HG02884 (cell line): ENCODE measurements around the gene USF2.
A peak's percentile ranks its signal among the peaks of the same experiment; 100 is the strongest.

ENCODE experiments used
- ATAC-seq: cut with Tn5 transposase; IDR thresholded peaks from one replicate; pipeline ENCODE4 v1.9.1; 2021; ENCODE audit warnings: mild to moderate bottlenecking, moderate library complexity; ENCODE audit not compliant: unreplicated experiment

Gene USF2

DNA sequence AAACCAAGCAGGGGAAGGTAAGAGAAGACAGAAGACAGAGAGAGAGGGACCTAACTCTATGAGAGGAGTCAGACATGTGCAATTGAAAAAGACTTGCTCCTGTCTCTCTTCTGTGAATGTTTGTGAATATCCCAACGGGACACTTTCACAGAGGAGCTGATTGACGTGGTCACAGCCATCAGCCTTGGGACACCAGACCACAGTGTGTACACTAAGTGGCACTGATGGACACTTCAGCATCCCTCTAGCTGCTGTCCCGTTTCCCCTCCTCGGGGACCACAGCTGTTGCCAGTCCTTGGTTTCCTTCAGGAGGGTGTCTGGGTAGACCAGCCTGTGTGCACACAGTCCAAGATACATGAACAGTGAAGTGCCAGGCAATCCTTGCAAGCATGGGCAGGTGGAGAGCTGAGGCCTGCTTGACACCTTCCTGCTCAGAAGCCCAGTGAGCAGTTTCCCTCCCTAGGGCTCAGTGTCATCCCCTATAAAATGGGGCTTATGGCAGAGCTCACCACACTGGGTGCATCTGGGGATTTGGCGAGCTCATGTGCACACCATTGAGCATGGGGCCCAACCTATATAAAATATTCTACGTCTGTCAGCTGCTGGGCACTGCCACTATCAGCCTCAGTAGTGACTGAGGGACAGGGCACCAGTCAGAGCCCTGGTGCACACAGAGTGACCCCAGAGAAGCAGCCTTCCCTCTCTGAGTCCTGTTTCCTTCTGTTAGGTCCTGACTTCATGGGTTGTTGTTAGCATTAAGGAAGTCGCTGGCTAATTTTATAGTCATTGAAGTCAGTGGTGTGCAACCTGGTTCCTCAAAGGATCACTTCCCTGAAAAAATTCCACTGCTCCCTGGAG, 4.3 kb upstream of the USF2 start:
- ATAC-seq = no peak

DNA sequence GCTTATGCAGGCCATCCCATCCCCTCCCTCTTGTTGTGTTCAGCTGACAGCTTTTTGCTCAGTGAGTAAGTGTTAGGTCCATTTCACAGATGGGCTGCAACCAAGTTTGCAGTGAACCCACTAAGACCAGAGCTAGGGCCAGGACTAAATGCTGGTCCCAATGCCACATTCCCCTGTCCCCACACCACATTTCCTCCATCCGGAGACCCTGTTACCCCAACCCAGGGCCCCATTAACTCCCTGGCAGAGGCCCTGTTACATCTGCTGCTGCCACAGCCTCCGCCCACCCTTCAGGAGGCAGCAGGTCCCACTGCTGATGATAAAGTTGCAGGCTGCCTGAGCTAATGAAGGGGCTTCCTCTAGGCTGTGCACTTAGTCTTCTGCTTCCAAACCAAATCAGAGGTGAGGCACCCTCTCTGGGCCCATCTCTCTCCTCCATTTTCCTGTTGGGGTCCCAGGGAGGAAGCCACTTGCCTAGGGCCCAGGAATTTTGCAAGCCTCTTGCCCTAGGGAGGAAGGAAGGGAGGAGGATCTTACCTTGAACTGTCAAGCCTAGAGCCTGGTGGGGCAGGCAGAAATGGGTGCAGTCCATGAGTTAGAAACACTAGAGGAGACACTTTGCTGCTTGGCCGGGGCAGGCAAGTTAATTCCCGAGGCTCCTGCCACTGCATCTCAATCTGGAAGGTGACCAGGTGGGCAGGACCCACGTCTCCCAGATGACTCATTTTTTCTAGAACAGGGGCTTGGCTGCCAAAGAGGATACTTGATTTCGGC, 3.4 kb upstream of the USF2 start:
- ATAC-seq = no peak

DNA sequence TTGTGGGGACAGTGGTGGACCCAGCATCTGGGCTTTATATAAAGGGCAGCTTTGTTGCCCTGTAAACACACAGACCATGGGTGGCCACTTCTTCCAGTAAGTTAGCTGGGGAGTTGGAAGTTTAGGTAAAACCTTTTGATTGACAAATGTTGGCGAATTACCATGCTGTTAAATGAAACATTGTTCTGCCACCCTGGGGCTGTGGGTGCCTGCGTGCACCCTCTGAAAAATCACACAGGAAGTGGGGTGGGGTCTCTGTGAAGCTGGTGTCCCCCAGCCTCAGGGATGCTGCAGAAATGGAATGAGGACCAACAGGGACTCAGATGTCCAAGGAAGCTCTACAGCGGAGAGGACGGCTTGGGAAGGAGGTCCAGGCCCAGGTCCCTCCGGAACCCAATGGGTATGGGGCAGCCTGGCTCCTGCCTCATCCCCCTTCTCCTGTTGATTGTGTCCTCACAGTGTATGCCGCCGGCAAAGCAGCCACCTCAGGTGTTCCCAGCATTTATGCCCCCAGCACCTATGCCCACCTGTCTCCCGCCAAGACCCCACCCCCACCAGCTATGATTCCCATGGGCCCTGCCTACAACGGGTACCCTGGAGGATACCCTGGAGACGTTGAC, 2.8 kb upstream of the USF2 start:
- no peak for ATAC-seq

DNA sequence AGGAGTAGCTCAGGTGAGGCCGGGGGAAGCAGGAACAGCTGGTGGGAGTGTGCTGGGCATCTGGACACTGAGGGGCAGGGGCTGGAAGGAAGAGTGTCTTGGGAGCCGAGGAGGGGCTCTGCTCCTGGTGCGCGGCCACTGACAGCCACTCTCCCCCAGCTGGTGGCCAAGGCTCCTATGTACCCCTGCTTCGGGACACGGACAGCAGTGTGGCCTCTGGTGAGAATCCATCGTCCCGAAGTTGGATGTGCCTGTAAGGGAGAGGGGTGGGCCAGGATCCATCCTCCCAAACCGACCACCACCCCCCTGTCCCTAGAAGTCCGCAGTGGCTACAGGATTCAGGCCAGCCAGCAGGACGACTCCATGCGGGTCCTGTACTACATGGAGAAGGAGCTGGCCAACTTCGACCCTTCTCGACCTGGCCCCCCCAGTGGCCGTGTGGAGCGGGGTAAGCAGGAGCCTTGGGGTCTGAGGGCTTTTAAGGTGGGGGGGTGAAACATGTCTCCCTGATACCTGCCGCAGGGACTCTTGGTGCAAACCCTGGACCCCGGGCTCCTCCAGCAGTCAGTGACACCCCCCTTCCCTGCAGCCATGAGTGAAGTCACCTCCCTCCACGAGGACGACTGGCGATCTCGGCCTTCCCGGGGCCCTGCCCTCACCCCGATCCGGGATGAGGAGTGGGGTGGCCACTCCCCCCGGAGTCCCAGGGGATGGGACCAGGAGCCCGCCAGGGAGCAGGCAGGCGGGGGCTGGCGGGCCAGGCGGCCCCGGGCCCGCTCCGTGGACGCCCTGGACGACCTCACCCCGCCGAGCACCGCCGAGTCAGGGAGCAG, 2.0 kb upstream of the USF2 start:
- no peak for ATAC-seq

DNA sequence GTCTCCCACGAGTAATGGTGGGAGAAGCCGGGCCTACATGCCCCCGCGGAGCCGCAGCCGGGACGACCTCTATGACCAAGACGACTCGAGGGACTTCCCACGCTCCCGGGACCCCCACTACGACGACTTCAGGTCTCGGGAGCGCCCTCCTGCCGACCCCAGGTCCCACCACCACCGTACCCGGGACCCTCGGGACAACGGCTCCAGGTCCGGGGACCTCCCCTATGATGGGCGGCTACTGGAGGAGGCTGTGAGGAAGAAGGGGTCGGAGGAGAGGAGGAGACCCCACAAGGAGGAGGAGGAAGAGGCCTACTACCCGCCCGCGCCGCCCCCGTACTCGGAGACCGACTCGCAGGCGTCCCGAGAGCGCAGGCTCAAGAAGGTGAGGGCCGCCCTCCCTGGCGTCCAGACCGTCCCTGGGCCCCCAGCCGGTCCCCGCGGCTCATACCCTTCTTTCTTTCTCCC, 1.4 kb upstream of the USF2 start:
- no peak for ATAC-seq

DNA sequence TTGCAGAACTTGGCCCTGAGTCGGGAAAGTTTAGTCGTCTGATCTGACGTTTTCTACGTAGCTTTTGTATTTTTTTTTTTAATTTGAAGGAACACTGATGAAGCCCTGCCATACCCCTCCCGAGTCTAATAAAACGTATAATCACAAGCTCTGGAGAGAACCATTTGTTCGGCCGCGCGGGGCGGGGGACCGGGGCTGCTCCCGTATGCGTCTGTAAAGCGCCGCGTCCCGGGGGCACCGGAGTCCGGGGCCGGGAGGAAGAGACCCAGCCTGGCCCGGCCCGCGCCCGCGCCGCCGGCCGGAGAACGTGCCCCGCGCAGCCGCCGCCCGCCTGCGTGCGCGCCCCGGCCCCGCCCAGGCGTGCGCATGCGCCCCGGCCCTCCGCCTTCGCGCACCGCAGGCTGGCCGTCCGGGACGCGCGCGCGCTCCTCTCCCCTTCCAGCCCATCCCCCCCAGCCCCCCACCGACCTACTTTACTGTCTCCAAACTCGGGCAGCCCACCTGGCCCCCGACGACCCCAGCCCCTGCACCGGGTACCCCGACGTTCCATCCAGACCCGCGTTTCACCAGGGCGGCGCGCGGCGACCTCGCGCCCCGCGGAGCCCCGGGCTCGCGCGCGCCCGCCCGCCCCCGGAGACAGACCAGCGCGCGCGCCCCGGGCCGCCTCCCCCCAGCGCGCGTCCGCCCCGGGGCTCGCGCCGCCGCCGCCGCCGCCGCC, 785 bp upstream of the USF2 start:
- ATAC-seq = peak; percentile 41

DNA sequence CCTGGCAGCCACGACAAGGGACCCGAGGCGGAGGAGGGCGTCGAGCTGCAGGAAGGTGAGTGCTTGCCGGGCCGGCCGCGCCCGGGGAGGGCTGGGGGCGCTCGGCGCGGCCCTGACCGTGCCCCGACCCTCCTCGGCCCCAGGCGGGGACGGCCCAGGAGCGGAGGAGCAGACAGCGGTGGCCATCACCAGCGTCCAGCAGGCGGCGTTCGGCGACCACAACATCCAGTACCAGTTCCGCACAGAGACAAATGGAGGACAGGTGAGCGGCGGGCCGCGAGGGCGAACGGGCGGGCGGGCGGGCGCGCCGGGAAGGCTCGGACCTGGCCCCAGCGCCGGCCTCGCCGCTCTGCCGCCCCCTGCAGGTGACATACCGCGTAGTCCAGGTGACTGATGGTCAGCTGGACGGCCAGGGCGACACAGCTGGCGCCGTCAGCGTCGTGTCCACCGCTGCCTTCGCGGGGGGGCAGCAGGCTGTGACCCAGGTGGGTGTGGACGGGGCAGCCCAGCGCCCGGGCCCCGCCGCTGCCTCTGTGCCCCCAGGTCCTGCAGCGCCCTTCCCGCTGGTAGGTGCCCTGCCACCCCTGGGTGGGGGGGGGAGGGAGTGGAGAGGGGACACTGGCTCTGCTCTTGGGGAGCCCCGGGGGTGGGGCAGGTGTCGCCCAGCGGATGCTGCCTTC, 816 bp downstream of the USF2 start:
- ATAC-seq = peak; percentile 51

DNA sequence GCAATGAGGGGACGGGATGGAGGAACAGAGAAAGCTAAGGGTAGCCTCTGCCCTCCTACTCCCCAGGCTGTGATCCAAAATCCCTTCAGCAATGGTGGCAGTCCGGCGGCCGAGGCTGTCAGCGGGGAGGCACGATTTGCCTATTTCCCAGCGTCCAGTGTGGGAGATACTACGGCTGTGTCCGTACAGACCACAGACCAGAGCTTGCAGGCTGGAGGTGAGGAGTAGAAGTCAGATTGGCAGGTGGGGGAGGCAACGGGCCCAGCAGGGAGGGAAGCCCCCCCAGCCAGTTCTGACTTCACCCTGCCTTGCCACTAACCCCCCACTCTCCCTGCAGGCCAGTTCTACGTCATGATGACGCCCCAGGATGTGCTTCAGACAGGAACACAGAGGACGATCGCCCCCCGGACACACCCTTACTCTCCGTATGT, 1.6 kb downstream of the USF2 start:
- no peak for ATAC-seq

DNA sequence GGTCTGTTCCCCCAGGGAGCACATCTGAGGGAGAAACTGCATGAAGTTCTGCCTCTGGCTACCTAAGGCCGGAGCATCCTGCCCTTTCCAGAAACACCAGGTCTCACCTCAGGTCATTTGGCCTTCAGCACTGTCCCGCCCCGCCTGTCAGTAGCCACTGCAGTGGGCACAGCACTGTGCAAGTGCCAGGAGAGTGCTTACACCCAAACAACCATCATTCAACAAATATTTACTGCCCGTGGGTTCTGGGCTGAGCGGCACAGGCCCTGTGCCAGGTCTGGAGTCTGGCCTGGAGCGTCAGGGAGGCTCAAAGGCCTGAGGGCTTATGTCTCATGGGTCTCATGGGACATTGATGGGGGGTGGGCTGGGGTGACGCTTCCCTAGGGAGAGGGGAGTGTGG, 2.8 kb downstream of the USF2 start:
- ATAC-seq = no peak

DNA sequence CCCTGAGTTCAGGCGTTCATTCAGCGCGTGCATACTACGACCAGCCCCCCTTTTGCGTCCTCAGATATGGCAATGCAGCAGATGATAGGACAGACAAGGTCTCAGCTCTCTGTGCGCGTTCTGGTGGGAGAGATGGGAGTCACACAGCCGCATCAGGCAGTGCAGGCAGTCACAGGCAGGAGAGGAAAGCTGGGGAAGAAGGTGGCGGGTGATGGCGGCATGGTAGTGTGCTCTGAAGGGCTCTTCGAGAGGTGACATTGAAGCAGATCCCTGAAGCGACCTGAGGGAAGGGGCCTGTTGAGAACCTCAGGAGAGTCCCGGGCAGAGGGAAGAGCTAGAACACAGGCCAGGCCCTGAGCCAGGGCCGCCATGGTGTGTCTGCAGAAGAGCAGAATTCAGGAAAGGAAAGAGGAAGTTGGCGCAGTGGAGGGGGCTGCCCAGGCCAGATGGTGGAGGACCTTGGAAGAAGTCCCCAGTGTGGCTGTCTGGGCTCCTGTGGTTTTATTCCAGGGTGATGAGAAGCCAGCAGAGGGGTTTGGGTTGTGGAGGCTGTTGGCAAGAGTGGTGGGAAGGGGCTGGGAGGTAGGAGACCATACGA, 3.5 kb downstream of the USF2 start:
- ATAC-seq = no peak

DNA sequence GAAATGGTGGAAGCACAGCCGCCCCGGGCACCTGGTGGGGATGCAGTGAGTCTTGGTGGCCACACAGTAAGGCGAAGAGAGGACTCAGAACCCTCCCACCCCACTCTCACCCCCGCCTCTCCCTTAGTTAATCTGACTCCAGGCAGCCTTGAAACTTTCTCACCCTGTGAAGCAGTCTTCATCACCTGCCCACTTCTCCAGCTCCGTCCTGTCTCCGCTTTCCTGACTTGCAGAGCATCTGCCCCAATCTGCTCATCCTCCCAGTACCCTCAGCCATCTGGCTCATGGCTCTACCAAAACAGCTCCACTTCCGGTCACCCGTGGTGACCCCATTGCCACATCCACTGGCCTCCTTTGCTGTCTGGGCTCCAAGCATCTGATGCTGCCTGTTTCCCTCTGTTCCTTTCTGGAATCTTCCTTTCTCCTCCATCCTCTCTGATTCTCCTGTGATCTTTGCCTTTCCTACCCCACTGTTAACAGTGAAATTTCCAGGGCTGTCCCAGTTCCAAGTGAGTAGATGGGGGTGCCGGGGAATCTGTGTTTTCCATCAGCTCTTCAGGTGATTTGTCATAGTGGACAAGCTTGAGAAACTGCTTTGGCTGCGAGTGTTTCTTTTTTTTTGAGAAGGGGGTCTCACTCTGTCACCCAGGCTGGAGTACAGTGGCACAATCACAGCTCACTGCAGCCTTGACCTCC, 4.3 kb downstream of the USF2 start:
- no peak for ATAC-seq

DNA sequence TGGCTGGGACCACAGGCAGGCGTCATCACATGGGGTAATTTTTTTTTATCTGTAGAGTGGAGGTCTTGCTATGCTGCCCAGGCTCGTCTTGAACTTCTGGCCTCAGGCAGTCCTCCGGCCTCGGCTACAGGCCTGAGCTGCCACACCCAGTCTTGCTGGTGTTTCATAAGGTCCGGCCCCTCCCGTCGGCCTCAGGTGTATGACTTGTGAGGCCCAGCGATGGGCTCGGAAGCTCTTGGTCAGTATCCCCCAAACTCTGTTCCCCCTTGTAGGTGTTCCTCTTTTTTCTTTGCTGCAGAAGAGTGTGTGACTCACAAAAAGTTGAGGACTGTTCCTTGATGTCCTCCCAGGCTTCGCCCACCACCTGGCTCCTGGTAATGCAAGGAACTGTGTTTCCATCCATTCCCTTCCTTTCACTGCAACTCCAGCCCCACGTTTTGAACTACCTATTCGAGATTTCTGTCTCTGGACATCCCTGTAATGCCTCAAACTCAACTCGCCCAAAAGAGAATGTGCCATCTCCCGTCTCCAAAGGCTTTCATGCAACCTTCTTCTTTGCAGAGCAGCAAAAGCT, 5.0 kb downstream of the USF2 start:
- ATAC-seq = no peak

DNA sequence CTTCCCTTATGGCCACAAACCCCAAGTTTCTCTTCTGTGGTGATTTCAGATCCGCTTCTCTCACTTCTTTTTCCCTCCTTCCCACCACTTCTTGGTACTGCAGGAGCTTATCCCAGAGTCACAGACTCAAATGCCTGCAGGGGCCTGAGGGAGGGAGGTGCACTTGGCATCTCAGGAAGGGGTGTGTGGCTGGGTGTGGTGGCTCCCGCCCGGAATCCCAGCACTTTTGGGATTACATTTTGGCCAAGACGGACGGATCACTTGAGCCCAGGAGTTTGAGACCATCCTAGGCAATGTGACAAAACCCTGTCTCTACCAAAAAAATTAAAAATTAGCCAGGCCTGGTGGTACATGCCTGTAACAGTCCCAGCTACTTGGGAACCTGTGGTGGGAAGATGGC, 5.6 kb downstream of the USF2 start:
- no peak for ATAC-seq

DNA sequence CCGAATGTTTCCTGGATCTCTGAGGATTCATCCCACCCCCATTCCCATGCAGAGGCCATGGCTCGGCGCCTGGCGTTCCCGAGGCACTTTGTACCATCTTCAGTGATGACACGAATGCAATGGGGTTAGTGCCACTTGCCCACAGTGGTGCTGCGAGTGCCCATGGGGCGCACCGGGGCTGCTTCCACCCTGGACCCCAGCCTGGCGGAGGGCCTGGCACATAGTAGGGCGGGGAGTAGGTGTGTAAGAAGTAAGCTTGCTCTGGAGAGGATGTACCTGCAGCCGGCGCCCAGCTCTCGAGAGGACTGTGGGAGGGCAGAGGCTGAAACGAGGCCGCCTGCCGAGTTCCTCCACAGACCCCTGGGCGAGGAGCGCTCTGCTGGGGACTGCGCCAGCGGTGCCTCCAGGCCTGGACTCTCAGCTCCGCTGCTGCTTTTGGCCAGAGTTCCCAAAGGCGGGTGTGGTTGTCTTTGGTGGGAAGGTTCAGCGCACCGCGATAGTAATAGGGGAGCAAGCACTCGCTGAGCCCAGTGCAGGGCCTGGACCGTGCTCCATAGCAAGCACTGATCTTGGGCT, 8.0 kb downstream of the USF2 start:
- no peak for ATAC-seq

DNA sequence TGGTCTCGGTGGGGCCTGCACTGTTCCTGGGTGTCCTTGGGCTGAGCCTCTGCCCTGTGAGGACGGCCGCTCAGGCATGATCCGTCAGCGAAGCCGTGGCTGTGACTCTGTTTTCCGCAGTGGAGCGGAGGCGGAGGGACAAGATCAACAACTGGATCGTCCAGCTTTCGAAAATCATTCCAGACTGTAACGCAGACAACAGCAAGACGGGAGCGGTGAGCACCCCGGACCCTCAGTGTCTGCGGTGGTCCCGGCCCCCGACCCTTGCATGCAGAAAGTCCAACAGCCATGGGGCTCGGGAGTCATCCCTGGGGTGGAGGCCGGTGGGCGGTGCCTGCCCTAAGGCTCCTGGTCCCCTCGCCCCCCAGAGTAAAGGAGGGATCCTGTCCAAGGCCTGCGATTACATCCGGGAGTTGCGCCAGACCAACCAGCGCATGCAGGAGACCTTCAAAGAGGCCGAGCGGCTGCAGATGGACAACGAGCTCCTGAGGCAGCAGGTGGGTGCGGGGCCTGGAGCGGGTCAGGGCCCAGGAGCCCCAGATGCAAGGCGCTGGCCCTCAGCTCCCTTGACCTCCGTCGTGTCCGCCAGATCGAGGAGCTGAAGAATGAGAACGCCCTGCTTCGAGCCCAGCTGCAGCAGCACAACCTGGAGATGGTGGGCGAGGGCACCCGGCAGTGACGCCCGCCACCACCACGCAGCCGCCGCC, 10.0 kb downstream of the USF2 start:
- ATAC-seq = no peak

DNA sequence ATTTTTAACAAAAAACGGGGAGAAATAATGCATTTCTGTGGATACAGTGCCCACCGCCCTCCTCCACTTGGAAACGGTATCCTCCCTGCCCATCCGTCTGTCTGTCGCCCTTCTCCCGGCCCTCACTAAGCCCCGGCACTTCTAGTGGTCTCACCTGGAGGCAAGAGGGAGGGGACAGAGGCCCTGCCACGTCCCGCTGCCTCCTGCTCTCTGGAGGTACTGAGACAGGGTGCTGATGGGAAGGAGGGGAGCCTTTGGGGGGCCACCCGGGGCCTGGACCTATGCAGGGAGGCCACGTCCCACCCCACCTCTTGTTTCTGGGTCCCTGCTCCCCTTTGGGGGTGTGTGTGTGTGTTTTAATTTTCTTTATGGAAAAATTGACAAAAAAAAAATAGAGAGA, 10.6 kb downstream of the USF2 start:
- no peak for ATAC-seq
